ENCODE measurements around the gene SGO1. TPM values are rescaled to one million over a fixed set of nuclear protein-coding genes. Genes with fewer than 3 reads are reported as not detected.
A peak's percentile ranks its signal among the peaks of the same experiment; 100 is the strongest.
"Not testable (repeated sequence)": the region's sequence is repeated elsewhere in the genome, so short reads cannot be mapped to it uniquely, and the experiment has no call there.

The SGO1 gene
- polyA plus RNA-seq (ENCODE audit: insufficient read length in 12 of 12), result 10 to 100 TPM in 1 of 12 donors, 1 to 10 TPM in 10, not detected in 1; 3.3 to 22.2 (median 6.8) TPM
- long read RNA-seq, donor 1, partial matches to known transcripts, result 0 of 1 reads
- long read RNA-seq, donor 1, other reads (novel, unspliced or antisense), result 0 of 1 reads
- long read RNA-seq, donor 2, partial matches to known transcripts, result 0 of 1 reads
- long read RNA-seq, donor 2, other reads (novel, unspliced or antisense), result 0 of 1 reads
- long read RNA-seq, donor 3, result 0 reads
- long read RNA-seq, donor 4, result 0 reads
- long read RNA-seq, donor 5, result 0 reads
- long read RNA-seq, donor 6, partial matches to known transcripts, result 0 of 1 reads
- long read RNA-seq, donor 6, other reads (novel, unspliced or antisense), result 0 of 1 reads
- long read RNA-seq, donor 7, result 0 reads
- long read RNA-seq, donor 8, result 0 reads
- long read RNA-seq, donor 9, result 0 reads
- long read RNA-seq, donor 10, result 0 reads
- long read RNA-seq, donor 11, result 0 reads

DNA sequence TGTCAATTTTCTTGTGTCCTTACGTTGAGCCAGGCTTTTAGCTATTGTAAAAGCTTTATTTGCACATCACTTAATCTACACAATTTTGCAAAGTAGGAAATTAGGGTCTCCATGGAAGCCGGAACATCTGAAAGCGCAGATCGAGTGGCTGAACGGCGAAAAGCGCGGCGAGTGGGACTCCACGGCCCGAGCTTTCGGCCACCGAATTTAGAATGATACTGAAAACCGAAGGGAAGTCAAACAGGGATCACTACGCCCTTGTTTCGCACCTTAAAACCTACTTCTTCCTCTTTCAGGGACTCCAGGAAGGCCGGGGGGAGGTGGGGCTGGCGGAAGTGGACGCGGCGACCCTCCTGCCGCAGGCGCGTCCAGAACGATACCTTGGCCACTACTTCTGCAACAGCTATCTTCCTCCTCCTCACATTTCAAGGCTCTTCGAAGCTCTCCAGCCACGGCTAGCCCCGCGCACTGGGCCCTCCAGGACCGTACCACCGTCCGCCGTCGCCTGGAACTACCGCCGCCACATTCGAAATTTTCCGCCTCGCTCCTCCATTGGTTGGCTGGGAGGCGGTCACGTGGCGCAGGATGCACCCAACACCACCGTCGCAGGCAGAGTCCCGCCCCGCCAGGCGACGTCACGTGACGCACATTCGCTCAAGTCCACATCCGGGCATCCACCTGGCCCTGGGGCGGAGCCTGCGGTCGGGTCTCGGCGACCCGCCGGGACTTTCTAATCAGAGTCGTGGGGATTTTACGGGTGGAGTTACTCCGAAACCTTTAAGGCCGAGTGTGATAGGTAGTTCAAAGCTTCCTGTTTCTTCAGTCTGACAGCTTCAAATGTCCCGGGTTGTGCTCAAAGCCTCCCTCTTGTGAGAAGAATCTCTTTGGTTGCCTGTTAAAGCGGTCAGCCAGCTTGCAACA, at the start of gene SGO1:
Gene SGO1 (minus strand): TSS at position 528 of the 921 bp plus-strand sequence. CDS start 2,179 bp downstream, outside the sequence.
- peak; percentile 99 for DNase-seq

- no peak for DNase-seq
These were observed 49.8 kb upstream of the SGO1 start for GRCh38 chr3:20235796-20236195.

GRCh38 chr3:20232906-20233780, 47.1 kb upstream of the SGO1 start:
- DNase-seq, result peak; percentile 7

DNA sequence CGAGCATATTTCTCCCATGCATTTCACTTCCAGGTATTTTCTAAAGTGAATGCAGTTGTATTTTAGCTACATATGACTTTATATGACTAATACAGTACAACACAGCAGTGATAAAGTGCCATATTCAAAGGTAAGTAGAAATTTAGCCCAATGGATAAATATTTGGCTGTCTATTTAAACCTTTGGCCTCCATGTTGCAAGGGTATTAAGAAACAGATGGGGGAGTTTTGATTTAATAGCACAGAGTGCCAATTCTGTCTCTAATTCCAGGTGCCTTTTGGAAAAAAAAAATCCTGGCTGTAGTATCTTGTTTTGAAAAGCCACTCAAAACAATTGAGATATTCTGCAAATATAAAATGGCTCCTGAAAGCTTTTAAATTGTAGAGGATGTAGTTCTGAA, 44.9 kb upstream of the SGO1 start:
- DNase-seq, result no peak

- peak; percentile 62 for DNase-seq
These were observed 39.8 kb upstream of the SGO1 start for GRCh38 chr3:20225769-20226168.

- DNase-seq, result no peak
These were observed 36.3 kb upstream of the SGO1 start for GRCh38 chr3:20222274-20222673.

DNA sequence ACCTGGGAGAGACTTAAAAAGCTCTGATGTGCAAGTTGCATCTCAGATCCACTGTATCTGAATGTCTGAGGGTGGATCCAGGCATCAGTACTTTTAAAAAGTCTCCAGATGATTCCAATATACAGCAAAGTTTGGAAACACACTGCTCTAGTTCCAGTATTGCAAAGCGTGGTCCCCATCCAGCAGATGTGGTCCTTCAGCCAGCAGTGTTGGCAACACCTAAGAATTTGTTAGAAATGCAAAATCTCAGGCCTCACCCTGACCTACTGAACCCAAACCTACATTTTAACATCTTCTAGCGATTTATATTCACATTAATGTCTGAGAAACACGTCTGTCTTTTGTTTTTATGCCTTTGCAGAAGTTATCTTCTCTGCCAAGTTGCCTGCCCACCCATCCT, 32.2 kb upstream of the SGO1 start:
- DNase-seq, result peak; percentile 28

- DNase-seq, result no peak
These were observed 29.6 kb upstream of the SGO1 start for GRCh38 chr3:20215636-20216035.

GRCh38 chr3:20213491-20213890, 27.5 kb upstream of the SGO1 start:
- not testable (repeated sequence) for DNase-seq

- not testable (repeated sequence) for DNase-seq
These were observed 21.9 kb upstream of the SGO1 start for GRCh38 chr3:20207945-20208344.

- DNase-seq, result not testable (repeated sequence)
These were observed 19.9 kb upstream of the SGO1 start for GRCh38 chr3:20205898-20206297.

GRCh38 chr3:20201143-20201542, 15.1 kb upstream of the SGO1 start:
- DNase-seq, result no peak

- no peak for DNase-seq
These were observed 11.8 kb upstream of the SGO1 start for GRCh38 chr3:20197775-20198174.

GRCh38 chr3:20194793-20195460, 8.9 kb upstream of the SGO1 start:
- no peak for DNase-seq

DNA sequence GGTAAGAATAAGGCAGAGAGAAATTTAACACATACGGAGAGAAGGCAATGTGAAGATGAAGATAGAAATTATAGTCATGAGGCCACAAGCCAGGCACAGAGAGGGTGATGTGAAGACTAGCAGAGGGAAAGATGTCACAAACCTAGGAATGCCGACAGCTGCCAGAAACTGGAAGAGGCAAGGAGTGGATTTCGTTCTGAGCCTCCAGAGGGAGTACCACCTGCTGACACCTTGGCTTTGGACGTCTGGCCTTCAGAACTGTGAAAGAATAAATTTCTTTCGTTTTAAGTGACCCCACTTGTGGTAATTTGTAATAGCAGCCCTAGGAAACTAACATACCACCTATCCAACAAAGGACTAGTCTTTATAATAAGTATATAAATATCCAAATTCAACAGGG, 5.0 kb upstream of the SGO1 start:
- DNase-seq, result no peak

DNA sequence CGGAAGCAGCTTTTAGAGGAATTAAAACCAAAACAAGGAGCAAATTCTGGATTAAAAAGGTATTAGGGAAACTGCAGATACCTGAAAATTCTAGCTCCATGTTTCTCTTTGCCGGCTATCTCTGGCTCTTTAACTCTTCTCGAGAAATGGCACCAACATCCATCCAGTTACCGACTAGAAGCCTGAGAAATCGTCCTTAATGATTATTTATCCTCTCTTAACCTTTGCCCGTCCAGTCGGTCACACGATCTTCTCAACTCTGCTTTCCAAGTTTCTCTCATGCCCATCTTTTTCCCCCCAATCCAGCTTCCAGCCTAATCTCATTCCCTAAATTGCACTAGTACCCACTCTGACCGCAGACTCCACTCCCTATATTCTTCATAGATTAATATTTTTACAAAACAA, 596 bp upstream of the SGO1 start:
- DNase-seq, result no peak

DNA sequence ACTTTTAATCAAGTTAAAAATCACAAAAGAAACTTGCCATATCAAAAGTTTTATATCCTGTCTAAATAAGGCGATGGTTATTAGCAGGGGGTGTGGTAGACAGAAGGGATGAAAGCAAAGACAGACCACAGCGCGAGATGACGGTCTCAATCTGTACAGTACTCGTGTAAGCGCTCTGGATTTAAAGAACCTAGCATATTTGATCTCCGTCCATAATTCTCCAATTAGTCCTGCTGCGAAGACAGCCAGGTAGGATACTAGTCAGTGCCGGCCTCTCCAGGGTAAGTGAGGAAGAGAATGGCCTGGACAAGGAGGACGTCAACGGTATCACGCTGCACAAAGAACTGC, 701 bp downstream of the SGO1 start:
- DNase-seq, result no peak

DNA sequence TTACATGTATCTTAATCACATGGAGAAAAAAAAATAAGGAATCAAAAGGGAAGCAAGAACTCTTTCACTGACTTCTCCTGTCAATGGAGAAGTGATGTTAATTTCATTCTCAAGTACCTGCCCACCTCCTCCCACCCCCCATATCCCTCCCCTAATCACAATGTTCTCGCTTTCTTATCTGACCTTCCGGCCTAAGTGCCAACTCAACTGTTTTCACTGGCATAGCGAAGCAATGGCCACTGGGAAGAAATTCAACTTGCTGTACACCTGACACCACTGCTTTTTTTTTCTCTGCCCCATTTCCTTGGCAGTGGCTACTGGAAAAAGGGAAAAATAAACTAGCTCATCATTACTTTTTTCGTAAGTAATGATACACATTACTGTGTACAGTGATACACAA, 3.8 kb downstream of the SGO1 start:
- no peak for DNase-seq

DNA sequence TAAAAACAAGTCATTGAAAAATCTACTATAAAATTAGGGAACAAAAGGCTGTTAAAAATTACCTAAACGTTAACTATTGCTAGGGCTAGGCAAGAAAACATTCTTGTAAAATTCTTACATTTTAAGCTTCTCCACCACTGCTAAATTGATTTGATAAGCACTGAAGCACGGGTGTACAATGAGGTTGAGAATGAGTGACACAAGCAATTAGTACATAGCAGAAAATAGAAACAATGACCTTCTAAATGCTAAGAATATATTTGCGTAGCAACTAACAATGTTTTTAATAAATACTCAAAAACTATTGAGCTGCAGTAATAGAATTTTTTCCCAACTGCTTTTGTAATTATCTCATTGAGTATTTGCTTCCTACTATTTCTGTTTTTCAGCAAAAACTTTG, 4.7 kb downstream of the SGO1 start:
- DNase-seq, result no peak

- DNase-seq, result no peak
These were observed 12.1 kb downstream of the SGO1 start for GRCh38 chr3:20173844-20174410.

DNA sequence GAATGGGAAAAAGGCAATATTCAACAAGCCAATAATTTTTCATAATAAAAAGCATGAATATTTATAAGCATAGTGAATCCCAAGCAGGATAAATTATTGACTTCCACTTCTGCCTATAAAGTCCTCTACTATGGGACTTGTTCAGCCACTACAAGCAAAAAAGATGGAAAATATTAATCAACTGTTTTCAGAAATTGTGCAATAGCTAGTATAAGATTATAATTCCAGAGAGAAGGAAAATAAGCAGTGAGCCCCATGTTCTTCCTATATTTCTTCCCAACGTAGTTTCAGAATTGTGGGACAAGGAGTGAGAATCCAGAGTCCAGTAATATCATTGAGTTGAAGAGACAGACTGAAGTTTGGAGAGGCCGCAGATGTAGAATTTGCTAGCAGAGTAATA, 24.3 kb downstream of the SGO1 start:
- DNase-seq, result no peak
